GM12874 (cell line): ENCODE data around the gene TRIM31.

Source experiments
- TF ChIP-seq, protein P1 (sequence below): IDR thresholded peaks from 2 replicates; pipeline ENCODE4 v1.5.1; 2011; ENCODE audit warnings: low read depth, mild to moderate bottlenecking, control low read depth, low read length, moderate library complexity; ENCODE audit not compliant: insufficient read depth

Gene TRIM31

DNA sequence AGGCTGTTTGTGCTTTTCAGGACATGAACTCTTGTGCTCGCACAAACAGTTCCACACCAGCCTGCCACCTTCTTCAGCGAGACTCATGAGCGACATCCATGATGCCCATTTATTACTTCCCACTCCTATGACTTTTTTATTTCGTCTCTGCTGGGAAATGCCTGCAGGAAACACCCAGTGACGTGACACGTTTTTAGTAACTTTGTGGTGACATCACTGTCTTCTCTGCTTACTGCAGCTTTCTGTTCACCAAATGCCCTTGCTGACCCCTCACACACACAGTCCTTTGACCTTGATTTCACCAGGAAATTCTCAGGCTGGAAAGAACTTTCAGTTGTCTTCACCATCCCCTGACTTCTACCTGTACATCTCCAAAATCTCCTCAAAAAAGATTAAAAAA lies 31.9 kb upstream of the TRIM31 start:
- TF ChIP-seq, protein P1, sequence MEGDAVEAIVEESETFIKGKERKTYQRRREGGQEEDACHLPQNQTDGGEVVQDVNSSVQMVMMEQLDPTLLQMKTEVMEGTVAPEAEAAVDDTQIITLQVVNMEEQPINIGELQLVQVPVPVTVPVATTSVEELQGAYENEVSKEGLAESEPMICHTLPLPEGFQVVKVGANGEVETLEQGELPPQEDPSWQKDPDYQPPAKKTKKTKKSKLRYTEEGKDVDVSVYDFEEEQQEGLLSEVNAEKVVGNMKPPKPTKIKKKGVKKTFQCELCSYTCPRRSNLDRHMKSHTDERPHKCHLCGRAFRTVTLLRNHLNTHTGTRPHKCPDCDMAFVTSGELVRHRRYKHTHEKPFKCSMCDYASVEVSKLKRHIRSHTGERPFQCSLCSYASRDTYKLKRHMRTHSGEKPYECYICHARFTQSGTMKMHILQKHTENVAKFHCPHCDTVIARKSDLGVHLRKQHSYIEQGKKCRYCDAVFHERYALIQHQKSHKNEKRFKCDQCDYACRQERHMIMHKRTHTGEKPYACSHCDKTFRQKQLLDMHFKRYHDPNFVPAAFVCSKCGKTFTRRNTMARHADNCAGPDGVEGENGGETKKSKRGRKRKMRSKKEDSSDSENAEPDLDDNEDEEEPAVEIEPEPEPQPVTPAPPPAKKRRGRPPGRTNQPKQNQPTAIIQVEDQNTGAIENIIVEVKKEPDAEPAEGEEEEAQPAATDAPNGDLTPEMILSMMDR = no peak

DNA sequence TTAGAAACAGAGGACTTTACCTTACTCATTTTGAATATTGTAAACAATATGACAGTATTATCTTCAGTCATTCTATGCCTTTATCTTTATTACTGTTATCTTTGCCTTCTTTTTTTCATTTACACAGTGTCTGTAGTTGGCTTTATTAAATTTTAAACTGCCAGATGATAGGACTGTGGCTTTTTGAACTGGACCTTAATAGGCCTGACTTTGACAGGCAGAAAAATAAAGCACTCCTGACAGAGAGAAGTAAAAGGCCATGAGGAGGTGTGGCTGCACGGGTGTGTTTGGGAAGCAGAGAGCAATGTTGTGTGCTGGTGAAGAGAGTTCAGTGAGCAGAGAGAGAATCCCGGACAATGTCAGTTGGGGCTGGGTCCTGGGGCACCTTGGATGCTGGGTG lies 30.9 kb upstream of the TRIM31 start:
- TF ChIP-seq, protein P1 = no peak

DNA sequence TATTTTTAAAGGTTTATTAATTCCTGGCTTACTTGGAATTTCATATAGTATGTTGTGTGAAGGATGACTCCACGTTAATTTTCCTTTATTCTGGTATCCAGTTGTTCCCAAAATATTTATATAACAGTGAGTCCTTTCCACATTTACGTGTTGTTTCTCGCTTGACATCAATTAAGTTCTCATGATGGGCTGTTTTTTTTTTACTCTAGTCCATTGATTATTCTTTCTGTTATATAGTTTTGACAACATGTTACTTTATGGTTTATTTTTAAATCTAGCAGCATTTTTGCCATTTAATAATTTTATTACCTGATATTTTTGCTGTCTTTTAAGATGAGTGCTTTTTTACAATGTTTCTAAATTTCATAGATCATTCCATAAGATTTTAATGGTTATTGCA lies 29.8 kb upstream of the TRIM31 start:
- TF ChIP-seq, protein P1 = no peak

- TF ChIP-seq, protein P1 = no peak
Measured at GRCh38 chr6:30136570-30137286, 23.8 kb upstream of the TRIM31 start.

- TF ChIP-seq, protein P1 = no peak
Measured at GRCh38 chr6:30135757-30136156, 22.9 kb upstream of the TRIM31 start, which contains the start of gene TRIM40. Gene TRIM40 (plus strand): TSS chr6:30136140. CDS start chr6:30137037, 897 bp downstream.

DNA sequence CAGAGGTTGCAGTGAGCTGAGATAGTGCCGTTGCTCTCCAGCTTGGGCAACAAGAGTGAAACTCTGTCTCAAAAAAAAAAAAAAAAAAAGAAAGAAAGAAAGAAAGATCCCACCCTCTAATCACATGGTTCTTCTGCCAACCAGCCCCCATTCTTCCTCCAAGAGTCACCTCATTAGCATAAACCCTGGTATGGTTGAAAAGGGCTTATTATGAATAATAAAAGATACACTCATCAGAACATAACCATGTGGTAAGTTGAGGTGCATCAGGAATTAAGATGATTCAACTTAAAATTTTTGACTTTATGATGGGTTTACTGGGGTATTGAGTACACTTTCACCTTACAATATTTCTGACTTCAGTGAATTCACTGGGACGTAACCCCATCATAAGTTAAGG lies 22.3 kb upstream of the TRIM31 start:
- TF ChIP-seq, protein P1 = no peak

DNA sequence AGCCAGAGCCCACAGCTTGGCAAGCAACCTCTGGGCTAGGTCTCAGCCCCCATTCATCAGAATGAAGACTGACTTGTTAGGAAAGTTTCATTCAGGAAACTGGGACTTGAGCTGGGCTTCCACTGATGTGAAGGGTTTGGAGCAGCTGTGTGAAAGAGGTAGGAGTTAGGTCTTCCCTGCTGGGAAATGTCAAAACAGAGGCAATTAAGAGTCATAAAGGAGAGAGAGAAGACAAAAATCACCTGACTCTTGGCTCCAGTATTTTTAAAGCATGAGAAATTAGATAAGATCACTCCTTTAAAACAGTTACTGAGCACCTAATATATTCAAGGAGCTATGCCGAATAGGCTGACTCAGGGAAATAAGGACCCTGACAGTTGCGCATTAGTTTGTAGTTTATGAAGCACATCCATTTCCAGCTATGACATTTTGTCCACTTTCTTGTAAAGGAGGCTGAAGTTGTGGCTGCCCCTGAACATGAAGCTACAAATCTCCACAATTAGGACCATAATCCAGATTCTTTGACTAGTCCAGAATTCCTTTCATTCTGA lies 19.1 kb upstream of the TRIM31 start:
- TF ChIP-seq, protein P1 = no peak
